Epithelial cell of prostate (primary cell): ENCODE results near the gene APEX1.

ENCODE experiments used
- DNase-seq: peaks from one replicate; pipeline ENCODE4 v3.0.0-alpha.2; 2011; ENCODE audit warnings: low read depth, low spot score
- H3K27ac ChIP-seq: fragments of 450-650 bp; 2 replicates; pipeline ENCODE4 v1.5.1; 2017; ENCODE audit warnings: mild to moderate bottlenecking

APEX1 gene

DNA sequence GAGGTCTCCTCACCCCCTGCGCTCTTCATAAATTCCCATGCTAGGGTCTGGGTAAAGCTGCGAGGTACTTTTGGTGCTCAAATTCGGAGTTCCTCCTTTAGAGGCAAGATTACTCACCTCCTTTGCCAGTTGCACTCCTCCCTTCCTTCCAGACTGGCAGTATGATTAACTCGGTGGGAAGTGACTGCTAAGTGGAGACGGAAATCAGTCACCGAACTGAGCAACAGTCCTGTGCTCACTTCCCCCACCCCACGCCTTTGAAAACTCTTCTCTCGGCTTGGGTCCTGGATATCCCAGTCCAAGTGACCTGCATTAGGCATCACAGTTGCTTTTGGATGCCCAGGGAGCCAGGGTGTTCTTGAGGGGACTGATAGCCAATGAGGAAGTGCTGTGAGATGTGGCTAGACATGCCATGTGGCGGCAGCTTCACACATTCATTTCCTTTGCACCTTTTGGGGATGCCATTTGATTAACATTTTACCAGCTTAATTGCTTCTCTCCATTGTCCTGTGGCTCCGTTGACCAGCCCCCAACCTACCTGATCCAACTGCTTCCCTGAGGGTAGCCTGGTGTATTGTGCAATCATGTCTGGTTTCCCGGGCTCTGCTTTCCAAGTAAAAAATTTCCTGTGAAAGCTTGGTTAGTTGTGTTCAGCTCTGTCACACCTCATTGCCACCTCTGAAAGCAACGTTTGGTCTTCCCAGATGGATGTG is 15.0 kb downstream of the APEX1 start:
- H3K27ac ChIP-seq: peak overlapping the region; percentile 94
- peak; percentile 67 for DNase-seq

DNA sequence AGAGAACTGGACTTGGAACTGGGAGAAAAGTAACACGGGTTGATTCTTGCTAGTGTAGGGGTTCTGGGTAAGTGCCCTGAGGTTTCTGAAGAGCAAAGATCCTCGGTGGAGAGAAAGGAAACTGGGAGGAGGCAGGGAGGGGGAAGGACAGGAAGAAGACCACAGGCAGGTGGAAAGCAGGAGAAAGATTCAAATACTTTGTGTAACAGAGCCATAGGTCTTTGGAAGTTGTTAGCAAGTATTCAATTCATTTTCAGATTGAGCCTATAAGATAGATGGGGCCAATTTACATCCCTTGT is 15.5 kb downstream of the APEX1 start:
- DNase-seq: no peak
- peak overlapping the region; percentile 94 for H3K27ac ChIP-seq

DNA sequence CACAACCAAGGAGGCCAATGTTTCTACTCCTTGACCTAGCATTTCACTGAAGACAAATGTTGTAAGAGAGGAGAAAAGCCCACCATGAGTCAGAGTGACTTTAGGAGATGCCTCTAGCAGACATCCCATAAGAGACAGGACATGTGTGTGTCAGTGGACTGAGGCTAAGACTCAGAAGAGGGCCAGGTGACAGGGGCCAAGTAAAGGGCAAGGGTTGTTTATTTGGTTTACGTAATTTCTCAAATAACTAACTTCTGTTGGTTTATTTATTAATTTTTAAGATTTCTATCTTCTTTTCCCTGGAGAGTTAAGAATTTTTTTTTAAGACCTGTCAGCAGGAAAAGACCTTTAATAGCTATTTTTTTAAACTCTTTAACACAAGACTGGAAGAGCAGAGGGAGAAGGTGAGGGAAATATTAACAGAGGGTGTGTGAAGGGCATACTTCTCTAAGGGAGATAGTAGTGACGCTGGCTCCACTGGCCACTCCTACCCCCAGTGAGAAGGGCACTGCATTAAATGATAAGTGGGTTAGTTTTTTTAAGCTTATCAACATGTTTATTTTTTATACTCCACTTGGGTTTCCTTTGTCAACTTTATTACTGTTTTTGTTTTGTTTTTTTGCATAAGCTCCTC is 17.6 kb downstream of the APEX1 start:
- DNase-seq: no peak
- no peak overlapping the region for H3K27ac ChIP-seq

DNA sequence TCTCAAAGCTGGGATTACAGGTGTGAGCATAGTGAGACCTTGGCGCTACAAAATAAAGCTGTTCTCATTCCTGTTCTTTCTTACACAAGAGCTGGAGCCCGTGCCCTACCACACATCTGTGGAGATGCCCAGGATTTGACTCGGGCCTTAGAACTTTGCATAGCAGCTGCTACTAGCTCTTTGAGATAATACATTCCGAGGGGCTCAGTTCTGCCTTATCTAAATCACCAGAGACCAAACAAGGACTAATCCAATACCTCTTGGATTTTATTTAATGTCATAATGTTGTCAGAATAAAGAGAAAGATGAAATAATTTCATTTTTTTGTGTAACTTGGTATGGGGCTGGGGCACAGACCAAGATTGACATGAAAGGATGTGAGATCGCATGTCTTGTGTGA is 21.8 kb downstream of the APEX1 start:
- H3K27ac ChIP-seq: peak overlapping the region; percentile 47

DNA sequence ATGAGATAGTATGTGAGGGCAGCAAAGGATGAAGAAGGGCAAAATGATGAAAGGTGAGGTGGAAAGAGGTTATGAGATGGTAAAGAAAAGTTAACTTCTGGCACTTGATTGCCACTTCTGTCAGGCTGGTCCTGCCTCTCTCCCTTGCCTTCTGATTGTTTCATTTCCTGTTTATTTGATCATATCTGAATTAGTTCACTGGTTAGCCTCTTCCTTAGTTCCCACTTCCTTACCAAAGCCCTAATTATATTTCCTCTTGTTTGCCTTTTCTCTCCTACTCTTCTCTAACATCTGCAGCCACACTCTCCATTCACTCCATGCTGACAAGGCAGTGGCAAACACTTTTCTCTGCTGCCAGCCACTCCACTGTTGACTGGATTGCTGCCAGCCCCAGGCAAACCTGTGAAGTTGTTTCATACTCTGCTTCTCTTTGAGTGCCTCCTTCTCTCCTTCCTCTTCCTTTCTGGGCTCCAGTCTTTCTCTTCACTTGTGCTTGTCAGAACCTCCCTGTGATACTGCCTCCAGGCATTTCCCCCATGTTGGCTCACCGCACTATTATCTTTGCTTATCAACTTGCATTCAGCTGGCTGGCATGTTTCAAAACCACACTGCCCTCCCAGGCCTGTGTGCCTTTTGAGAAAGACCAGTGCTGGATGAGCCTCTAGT is 22.3 kb downstream of the APEX1 start:
- DNase-seq: no peak
- H3K27ac ChIP-seq: peak overlapping the region; percentile 47

More for the DNA sequence above, 21.8 kb downstream of the APEX1 start:
- DNase-seq: no peak

DNA sequence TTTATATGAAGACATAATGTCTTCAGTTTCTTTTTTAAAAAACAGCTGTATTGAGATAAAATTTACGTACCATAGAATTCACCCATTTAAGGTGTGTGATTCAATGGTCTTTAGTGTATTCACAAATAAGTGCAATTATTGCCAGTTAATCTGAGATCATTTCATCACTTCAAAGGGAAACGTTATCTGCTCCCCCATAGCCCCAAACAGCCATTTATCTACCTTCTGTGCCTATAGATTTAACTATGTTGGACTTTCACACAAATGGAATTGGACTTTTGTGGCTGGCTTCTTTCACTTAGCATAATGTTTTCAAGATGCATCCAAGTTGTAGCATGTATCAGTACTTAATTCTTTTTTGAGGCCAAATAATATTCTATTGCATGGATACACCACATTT is 23.9 kb downstream of the APEX1 start:
- H3K27ac ChIP-seq: no peak overlapping the region

DNA sequence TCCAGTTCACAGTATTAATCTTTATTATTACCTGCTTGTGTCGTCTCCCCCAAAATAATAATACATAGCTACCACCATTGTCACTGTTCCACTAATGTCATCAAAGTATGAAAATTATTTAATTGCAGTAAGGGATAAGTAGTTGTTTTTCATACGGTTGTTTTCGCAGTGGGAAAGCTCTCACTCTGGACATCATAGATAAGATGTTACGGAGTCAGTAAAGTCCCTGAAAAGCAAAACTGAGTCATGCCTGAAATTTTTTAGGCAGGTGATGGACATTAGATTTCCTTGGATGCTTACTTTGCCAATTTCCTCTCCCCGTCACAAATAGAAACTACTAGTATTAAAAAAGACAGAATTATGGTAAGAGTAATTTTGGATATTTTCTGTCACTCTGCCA is 27.4 kb downstream of the APEX1 start:
- DNase-seq: no peak
- H3K27ac ChIP-seq: no peak overlapping the region

More for the DNA sequence above, 23.9 kb downstream of the APEX1 start:
- no peak for DNase-seq

DNA sequence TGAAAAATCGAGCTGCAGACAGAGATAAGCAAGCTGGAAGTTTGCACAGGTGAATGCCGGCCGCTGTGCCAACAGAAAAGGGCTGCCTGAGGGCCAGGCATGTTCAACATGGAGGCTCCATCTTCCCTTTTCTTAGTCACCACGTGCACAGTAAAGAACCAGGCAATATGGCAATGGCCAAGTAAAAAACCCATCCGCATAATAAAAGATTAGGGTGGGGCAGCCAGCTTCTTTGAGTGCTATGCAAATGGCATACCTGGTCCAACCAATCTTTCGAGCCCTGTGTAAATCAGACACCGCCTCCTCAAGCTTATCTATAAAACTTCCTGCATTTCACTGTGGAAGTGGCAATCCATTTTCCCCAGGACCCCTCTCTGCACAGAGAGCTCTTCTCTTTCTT is 30.9 kb downstream of the APEX1 start:
- H3K27ac ChIP-seq: no peak overlapping the region
- no peak for DNase-seq

DNA sequence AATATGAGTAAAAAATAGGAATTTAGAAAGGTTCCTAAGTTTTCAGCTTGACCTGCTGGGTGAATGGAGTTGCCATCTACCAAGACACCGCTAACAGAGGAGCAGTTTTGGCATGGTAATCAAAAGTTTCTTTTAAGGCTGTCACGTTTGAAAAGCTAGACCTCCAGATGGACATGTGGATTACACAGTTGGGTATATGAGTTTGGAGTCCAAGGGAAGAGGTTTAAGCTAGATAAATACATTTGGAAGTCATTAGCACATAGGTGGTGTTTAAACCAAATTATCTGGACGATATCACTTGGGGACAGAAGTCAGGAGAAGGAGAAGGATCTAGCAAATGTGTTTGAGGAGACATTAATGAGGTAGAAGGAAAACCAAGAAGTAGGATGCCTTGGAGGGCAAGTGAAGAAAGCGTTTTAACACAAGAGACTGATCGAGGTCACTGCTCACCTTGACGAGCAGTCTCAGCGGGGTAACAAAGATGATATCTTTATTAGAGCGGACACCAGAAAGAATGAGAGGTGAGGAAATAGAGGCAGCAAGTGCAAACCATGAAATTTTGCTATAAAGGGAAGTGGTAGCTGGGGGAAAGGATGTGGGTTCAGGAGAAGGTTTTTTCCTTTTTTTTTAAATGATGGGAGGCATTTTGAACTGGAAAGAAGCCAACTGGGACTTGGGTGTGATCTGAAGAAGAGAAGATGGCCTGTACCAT is 31.8 kb downstream of the APEX1 start:
- DNase-seq: no peak
- H3K27ac ChIP-seq: no peak overlapping the region

DNA sequence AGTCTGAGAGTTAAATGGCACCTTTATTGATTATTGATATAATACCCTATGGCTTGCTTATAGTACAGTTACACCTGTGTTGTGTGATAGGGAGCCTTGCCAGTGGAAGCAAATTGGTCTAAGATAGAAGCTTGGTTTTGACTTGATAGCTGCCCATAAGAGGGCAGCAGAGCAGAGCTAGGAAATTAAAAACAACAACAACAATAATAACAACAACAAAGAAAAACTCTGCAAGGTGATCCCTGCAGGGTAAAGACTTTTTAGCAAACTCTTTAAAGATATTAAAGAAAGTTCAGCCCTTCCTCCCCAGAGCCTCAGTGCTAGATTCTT is 32.3 kb downstream of the APEX1 start:
- no peak overlapping the region for H3K27ac ChIP-seq
- DNase-seq: no peak

DNA sequence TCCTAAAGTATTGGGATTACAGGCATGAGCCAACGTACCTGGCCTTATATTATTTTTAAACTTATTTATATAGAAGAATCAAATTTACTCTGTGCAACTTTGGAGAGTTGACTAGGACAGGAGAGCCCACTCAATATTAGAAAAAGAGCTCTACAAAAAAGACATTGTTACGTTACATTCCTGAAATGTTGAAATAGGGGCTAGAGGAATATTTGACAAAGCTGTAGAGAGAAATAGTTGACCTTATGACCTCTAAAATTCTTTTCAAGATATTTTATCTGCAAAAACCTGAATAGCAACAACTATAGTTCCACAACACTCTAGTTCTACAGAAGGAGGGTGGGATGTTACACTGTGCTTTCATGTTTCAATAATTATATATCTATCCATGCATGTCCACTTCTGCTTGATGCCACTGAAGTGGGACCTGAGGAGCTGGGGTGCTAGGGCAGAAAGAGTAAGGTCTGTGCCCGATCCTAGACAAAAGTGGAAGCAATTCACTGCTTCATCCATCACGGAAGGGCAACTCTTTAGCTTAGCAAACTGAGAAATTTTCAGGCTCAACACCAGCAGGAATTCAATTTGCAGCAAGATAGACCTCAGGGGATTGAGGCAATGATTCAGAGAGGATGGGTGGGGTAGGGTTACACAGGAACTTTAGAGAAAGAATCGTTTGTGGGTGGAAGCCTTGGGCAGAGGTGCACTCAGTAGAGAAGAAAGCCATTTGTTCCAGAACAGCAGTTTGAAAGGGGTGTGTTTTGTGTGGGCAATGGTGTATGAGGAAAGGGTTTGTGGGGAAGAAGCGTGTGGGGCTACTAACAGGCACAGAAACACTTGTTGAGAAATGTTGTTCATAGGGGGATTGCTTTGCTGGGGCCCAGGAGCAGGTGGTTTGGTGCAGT is 34.3 kb downstream of the APEX1 start:
- no peak for DNase-seq
- H3K27ac ChIP-seq: peak overlapping the region; percentile 68

DNA sequence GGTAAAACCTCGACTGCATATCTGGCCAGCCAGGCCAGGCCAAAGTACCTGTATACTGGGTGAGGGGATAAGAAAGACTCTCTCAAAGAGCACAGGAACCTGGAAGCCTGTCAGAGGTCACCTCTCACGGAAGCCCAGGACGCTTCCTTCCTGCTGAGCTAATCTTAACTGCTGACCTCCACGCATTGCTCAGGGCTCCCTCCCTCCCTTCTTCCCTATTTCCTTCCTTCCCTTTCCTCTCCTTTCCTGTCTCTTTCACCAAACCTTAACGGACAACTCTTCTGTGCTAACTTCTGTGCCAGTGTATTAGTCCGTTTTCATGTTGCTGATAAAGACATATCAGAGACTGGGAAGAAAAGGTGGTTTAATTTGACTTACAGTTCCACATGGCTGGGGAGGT is 35.5 kb downstream of the APEX1 start:
- peak overlapping the region; percentile 68 for H3K27ac ChIP-seq
- DNase-seq: no peak

DNA sequence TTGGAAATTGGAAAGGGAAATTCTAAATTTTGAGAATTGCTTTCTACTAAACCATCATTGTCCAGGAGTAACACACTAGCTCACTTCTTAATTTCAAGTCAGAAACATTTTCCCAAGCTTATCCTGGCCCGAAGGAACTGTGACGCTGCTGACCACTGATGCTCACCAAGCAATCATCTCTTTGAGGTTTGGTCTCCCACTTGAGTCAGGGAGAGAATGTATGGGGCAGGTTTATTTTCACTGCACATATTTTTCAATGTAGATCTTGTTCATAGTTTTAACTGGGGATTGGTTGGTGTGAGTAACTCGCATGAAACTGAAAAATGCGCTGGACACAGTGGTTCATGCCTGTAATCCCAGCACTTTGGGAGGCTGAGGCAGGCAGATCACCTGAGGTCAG is 37.5 kb downstream of the APEX1 start:
- peak overlapping the region; percentile 73 for H3K27ac ChIP-seq
- no peak for DNase-seq

DNA sequence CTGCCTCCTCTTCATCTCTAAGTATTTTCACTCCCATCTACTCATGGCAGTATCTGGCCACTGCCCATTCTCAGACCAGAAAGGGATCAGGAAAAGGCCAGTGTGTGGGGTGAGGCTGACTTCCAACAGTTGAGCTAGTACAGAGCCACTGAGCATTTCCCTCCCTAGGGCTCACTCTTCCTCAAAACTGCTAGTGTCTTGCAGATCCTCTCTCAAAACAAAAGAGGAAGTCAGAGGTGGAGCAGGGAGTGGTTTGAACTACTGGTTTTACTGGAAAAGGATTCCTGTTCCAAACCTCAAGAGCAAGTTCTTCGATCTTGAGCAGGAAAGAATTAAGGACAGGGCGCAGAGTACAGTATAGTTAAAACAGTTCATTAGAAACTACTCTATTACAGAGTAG is 38.6 kb downstream of the APEX1 start:
- no peak for DNase-seq
- peak overlapping the region; percentile 73 for H3K27ac ChIP-seq

DNA sequence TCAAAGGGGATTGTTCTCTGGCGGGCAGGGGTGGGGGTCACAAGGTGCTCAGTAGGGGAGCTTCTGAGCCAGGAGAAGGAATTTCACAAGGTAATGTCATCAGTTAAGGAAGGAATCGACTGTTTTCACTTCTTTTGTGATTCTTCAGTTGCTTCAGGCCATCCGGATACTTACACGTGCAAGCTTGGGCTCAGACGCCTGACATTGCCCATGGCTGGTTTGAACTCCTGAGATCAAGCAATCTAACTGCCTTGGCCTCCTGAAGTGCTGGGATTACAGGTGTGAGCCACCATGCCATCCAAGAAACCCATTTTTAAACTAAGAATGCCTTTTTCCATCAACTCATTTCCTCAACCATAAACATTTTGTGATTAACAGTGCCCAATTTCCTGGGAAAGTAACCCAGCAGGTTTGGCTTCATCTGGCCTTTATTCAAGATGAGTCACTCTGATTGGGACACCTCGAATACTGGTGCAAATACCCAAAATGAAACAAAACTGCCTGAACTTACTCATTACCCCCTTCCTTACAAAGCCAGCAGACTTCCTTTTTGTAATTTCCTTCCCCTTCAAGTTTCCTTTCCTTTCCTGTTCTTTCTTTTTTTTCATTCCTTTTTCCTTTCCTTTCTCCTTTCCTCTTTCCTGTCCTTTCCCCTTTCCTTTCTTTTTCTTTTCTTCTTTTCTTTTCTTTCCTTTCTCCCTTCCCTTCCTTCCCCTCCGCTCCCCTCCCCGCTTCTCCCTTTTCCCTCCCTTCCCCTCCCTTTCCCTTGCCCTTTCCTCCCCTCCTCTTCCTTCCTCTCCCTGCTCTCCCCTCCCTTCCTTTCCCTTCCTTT is 40.1 kb downstream of the APEX1 start:
- no peak for DNase-seq
- H3K27ac ChIP-seq: peak overlapping the region; percentile 73

DNA sequence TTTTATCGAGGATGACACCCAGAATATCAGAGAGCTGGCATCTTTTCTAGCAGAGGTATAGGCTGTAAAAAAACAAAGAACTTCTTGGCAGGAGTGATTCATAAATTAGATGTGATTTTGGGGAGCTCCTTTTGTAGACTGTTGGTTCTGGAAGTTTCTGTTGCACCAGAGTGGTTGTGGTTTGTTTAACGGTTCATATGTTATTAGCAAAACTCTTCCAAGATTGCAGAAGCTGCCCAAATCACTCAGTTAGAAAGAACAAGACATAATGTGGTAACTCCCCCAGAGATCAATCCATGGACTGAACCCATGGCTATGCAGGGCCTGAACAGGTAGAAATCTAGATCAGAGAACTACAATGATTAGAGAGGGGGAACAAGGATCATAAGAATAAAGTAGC is 43.6 kb downstream of the APEX1 start:
- DNase-seq: no peak
- no peak overlapping the region for H3K27ac ChIP-seq

DNA sequence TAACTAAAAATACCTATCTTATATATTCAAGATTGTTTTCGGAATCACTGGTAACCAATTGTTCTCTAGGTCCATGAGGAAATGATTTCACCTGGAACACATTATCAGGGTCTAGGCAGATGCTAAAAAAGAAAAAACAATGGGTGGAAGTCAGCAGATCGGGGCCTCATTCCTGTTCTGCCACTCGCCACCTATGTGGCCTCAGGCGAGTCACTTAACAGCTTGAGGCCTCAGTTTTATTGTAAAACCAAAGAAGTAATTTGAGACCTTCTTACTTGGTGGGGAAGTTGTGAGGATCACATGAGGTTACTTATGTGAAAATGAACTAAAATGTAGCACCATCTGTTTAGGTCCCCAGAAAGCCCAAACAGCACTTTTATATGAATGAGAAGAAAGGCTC is 44.1 kb downstream of the APEX1 start:
- no peak for DNase-seq
- no peak overlapping the region for H3K27ac ChIP-seq

DNA sequence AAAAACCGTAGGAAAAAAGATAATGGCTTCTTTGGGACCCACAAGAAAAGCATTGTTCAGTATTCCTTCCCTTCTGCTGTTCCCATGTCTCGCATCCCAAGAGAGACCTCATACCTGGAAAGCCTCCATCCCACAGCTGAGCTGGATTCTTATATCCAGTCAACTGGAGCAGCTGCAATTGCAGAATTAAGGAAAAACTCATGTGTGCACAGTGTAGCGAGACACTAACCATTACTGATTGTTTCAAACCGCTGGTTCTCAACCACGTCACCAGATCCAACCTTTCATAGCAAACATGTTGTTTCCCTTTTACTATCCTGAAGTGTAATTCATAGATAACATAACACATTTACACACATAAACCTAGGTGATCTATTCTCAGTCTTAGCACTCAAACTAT is 44.9 kb downstream of the APEX1 start:
- no peak overlapping the region for H3K27ac ChIP-seq
- DNase-seq: no peak

DNA sequence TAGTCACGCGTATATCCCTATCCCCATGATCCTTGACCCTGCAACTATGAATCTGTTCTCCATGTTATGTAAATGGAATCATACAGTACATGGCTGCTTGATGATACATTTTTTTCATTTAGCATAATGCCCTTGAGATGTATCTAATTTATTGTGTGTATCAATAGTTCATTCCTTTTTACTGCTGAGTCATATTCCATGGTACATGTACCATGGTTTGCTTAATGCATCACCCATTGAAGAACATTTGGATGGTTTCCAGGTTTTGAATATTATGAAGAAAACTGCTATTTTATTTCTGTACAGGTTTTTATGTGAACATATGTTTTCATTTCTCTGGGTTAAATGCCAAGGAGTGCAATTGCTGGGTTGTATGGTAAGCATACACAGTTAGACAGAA is 46.3 kb downstream of the APEX1 start:
- peak; percentile 52 for DNase-seq
- H3K27ac ChIP-seq: no peak overlapping the region
